ENCODE results near the gene SLFN11. TPM values are rescaled to one million over a fixed set of nuclear protein-coding genes. Genes with fewer than 3 reads are reported as not detected.
"Not testable (repeated sequence)": the region's sequence is repeated elsewhere in the genome, so short reads cannot be mapped to it uniquely, and the experiment has no call there.

Gene SLFN11
- total RNA-seq, 1 donor from 2014 or later: 30.3 TPM

DNA sequence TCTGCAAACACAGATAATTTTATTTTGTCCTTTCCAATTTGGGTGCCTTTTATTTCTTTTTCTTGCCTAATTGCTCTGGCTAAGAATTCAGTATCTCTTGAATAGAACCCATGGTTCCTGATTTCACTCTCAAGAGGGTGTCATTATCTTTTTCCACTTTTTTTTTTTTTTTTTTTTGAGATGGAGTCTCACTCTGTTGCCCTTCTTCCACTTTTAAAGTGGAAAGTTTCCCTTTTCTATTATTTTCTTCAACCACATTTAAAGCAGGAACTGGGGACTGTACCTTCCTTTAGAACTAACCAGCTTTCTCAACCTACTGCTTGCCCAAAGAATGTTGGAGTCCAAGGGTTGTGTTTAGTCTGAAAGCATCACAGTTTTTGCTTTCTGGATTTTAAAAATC, 31.1 kb downstream of the SLFN11 start:
- intact Hi-C loops (cut with DNase I): no loop called here

DNA sequence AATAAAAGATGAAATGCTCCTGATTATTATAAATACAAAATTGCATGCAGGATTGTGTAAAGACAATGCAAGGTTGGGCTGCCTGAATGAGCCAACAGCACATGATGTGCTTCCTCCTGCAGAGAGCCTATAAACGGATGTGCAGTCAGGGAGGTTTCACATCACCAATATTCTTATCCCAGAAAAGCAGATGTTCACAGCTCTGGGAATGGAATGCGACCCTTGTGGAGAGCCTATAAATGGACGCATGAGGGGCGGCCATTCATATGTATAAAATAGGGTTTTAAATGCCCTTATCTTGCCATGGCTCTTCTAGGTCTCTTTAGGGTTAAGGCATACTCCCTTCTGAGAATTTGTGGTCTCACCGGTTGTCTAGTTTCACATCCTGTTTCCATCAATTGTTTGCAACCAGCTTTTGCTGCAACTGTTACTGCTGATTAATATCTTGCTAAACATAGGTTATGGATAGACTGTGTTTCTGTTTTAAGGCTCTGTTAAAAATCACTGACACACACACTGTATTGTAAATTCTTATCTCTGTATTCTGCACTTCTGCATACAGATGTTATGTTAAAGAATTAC, 31.9 kb downstream of the SLFN11 start:
- Histone ChIP-seq H3K4me1 (peaks cover 0 to 3% of the 10 kb centered on the region in 2 donors), H3K36me3 (no peaks in the 10 kb centered on the region), H3K4me3 (no peak overlapping the region), H3K9me3 (peaks cover 0 to 5% of the 10 kb centered on the region in 2 donors), H3K27me3 (no peaks in the 10 kb centered on the region), H3K27ac (no peak overlapping the region)
- intact Hi-C loops (cut with DNase I): no loop called here
- DNase-seq (ENCODE audit: low spot score in 2 of 2): no peak
- TF ChIP-seq, protein P1, sequence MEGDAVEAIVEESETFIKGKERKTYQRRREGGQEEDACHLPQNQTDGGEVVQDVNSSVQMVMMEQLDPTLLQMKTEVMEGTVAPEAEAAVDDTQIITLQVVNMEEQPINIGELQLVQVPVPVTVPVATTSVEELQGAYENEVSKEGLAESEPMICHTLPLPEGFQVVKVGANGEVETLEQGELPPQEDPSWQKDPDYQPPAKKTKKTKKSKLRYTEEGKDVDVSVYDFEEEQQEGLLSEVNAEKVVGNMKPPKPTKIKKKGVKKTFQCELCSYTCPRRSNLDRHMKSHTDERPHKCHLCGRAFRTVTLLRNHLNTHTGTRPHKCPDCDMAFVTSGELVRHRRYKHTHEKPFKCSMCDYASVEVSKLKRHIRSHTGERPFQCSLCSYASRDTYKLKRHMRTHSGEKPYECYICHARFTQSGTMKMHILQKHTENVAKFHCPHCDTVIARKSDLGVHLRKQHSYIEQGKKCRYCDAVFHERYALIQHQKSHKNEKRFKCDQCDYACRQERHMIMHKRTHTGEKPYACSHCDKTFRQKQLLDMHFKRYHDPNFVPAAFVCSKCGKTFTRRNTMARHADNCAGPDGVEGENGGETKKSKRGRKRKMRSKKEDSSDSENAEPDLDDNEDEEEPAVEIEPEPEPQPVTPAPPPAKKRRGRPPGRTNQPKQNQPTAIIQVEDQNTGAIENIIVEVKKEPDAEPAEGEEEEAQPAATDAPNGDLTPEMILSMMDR (IDR thresholded peaks at IDR 0.05): no peak

More for the DNA sequence above, 31.1 kb downstream of the SLFN11 start:
- no peak for DNase-seq (ENCODE audit: low spot score in 2 of 2)
- TF ChIP-seq, protein P1 (IDR thresholded peaks at IDR 0.05): no peak
- Histone ChIP-seq H3K9me3 (peaks cover 0 to 5% of the 10 kb centered on the region in 2 donors), H3K36me3 (no peaks in the 10 kb centered on the region), H3K27ac (no peak overlapping the region), H3K4me3 (no peak overlapping the region), H3K27me3 (no peaks in the 10 kb centered on the region), H3K4me1 (peaks cover 0 to 6% of the 10 kb centered on the region in 2 donors)

DNA sequence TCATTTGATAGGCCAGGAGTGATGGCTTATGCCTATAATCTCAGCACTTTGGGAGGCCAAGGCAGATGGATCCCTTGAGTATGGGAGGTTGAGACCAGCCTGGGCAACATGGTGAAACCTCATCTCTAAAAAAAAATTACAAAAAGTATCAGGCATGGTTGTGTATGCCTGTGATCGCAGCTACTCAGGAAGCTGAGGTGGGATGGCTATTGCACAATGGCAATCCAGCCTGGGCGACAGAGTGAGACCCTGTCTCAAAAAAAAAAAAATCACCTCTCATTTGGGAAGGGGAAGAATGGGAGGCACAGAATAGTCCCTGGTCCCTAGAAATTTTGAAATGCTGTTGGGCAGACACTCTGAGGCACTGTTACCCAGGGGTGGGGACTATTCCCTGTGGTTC, 35.2 kb downstream of the SLFN11 start:
- no peaks in the 10 kb centered on the region for H3K36me3 ChIP-seq
- DNase-seq (ENCODE audit: low spot score in 2 of 2): no peak
- H3K27ac ChIP-seq: no peak overlapping the region
- no peaks in the 10 kb centered on the region for H3K27me3 ChIP-seq
- H3K4me3 ChIP-seq: no peak overlapping the region
- TF ChIP-seq, protein P1 (IDR thresholded peaks at IDR 0.05): no peak
- no peaks in the 10 kb centered on the region for H3K4me1 ChIP-seq
- intact Hi-C loops (cut with DNase I): no loop called here
- peaks cover 0 to 5% of the 10 kb centered on the region in 2 donors for H3K9me3 ChIP-seq

DNA sequence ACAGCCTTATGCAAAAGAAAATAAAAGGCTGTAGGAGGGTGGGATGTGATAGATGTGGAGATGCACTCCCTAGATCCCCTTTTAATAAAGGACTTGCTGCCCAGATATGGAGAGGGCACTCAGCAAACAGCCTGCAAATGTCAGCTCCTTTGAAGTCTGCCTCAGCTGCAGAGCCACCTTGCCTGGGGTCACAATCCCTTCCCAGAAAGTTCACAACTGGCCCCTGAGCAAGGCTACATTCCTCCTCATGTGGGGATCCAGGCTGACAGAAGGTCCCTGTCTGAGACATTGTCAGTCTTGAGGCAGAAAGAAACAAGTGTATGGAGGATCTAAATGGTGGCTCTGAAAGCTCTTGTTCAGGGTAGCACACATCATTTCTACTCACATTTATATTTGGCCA, 36.1 kb downstream of the SLFN11 start:
- H3K4me1 ChIP-seq: no peaks in the 10 kb centered on the region
- no peaks in the 10 kb centered on the region for H3K36me3 ChIP-seq
- H3K27ac ChIP-seq: no peak overlapping the region
- H3K9me3 ChIP-seq: peaks cover 0 to 5% of the 10 kb centered on the region in 2 donors
- DNase-seq (ENCODE audit: low spot score in 2 of 2): no peak
- no peak overlapping the region for H3K4me3 ChIP-seq
- TF ChIP-seq, protein P1 (IDR thresholded peaks at IDR 0.05): no peak
- H3K27me3 ChIP-seq: no peaks in the 10 kb centered on the region
- intact Hi-C loops (cut with DNase I): no loop called here

DNA sequence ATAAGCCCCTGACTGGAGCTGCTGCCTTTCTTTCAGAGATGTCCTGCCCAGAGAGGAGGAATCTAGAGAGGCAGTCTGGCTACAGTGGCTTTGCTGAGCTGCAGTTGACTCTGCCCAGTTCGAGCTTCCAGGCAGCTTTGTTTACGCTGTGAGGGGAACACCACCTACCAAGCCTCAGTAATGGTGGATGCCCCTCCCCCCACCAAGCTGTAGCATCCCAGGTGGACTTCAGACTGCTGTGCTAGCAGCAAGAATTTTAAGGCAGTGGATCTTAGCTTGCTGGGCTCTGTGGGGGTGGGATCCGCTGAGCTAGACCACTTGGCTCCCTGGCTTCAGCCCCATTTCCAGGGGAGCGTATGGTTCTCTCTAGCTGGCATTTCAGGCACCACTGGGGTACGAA, 39.8 kb downstream of the SLFN11 start:
- DNase-seq (ENCODE audit: low spot score in 2 of 2); H3K27me3 ChIP-seq; intact Hi-C loops (cut with DNase I); H3K4me1 ChIP-seq; H3K36me3 ChIP-seq; H3K27ac ChIP-seq; H3K9me3 ChIP-seq; H3K4me3 ChIP-seq: not testable (repeated sequence)

DNA sequence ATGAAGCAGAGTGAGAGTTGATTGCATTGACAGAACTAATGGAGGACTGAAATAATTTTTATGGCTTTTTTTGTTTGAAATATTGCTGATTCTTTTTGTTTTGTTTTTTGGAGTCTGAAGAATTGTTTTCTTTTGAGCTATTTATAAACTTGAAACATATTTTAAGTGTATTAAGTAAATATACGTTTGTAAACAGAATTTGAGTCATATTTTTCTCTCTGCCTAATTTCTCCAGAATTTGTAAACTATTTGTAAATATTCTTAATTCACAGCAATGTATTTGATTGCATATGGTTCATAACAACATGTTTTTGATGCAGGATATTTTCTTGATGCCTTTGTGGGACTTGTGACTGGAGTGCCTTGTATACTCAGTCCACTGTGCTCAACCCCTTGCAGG, 50.7 kb downstream of the SLFN11 start:
- TF ChIP-seq, protein P1 (IDR thresholded peaks at IDR 0.05): no peak
- Histone ChIP-seq H3K27ac (no peak overlapping the region), H3K27me3 (no peaks in the 10 kb centered on the region), H3K4me1 (no peaks in the 10 kb centered on the region), H3K36me3 (peaks cover 0 to 4% of the 10 kb centered on the region in 2 donors), H3K4me3 (no peak overlapping the region), H3K9me3 (no peaks in the 10 kb centered on the region)
- no peak for DNase-seq (ENCODE audit: low spot score in 2 of 2)
- intact Hi-C loops (cut with DNase I): no loop called here
